ENCODE data around the gene HLCS.
A peak's percentile ranks its signal among the peaks of the same experiment; 100 is the strongest.
"Not testable (repeated sequence)": the region's sequence is repeated elsewhere in the genome, so short reads cannot be mapped to it uniquely, and the experiment has no call there.

Gene HLCS

GRCh38 chr21:37001441-37001840 is 35.0 kb upstream of the HLCS start:
- no peak overlapping the region for H3K4me3 ChIP-seq (replicated peaks; ENCODE audit: low read depth, low read length)
- no peak for TF ChIP-seq CTCF (IDR thresholded peaks at IDR 0.05; ENCODE audit: low read depth, low read length, missing control alignments)

GRCh38 chr21:37000381-37000780 is 33.9 kb upstream of the HLCS start:
- no peak for DNase-seq (ENCODE audit: extremely low read depth, low read depth)
- H3K4me3 ChIP-seq (replicated peaks; ENCODE audit: low read depth, low read length) = no peak overlapping the region
- no peak for TF ChIP-seq CTCF (IDR thresholded peaks at IDR 0.05; ENCODE audit: low read depth, low read length, missing control alignments)

More at GRCh38 chr21:37001441-37001840, 35.0 kb upstream of the HLCS start:
- peak; percentile 19 for DNase-seq (ENCODE audit: extremely low read depth, low read depth)

- DNase-seq (ENCODE audit: extremely low read depth, low read depth) = no peak
- H3K4me3 ChIP-seq (replicated peaks; ENCODE audit: low read depth, low read length) = no peak overlapping the region
Observed at GRCh38 chr21:36999131-36999898, 32.8 kb upstream of the HLCS start.

GRCh38 chr21:36995285-36995684 is 28.8 kb upstream of the HLCS start:
- not testable (repeated sequence) for DNase-seq (ENCODE audit: extremely low read depth, low read depth); H3K4me3 ChIP-seq (replicated peaks; ENCODE audit: low read depth, low read length)

More at GRCh38 chr21:36999131-36999898, 32.8 kb upstream of the HLCS start:
- no peak for TF ChIP-seq CTCF (IDR thresholded peaks at IDR 0.05; ENCODE audit: low read depth, low read length, missing control alignments)

GRCh38 chr21:36994501-36995158 is 28.2 kb upstream of the HLCS start:
- DNase-seq (ENCODE audit: extremely low read depth, low read depth) = no peak
- no peak for TF ChIP-seq CTCF (IDR thresholded peaks at IDR 0.05; ENCODE audit: low read depth, low read length, missing control alignments)
- no peak overlapping the region for H3K4me3 ChIP-seq (replicated peaks; ENCODE audit: low read depth, low read length)

- no peak overlapping the region for H3K4me3 ChIP-seq (replicated peaks; ENCODE audit: low read depth, low read length)
- TF ChIP-seq CTCF (IDR thresholded peaks at IDR 0.05; ENCODE audit: low read depth, low read length, missing control alignments) = no peak
- DNase-seq (ENCODE audit: extremely low read depth, low read depth) = no peak
Observed at GRCh38 chr21:36992671-36993070, 26.2 kb upstream of the HLCS start.

GRCh38 chr21:36990508-36991205 is 24.2 kb upstream of the HLCS start:
- TF ChIP-seq CTCF (IDR thresholded peaks at IDR 0.05; ENCODE audit: low read depth, low read length, missing control alignments) = no peak
- DNase-seq (ENCODE audit: extremely low read depth, low read depth) = no peak
- peak overlapping the region; percentile 46 for H3K4me3 ChIP-seq (replicated peaks; ENCODE audit: low read depth, low read length)
